ENCODE results near the gene RNF222.
"Not testable (repeated sequence)": the region's sequence is repeated elsewhere in the genome, so short reads cannot be mapped to it uniquely, and the experiment has no call there.

The RNF222 gene

GRCh38 chr17:8409966-8410882 lies 12.6 kb upstream of the RNF222 start:
- no peaks in the 10 kb centered on the region for H3K9me3 ChIP-seq (ENCODE audit: insufficient read depth, low read depth, low read length)
- H3K4me3 ChIP-seq (ENCODE audit: low read length) = no peak overlapping the region
- no peak overlapping the region for H3K9ac ChIP-seq (ENCODE audit: low read depth, low read length)
- no peak overlapping the region for H3K27ac ChIP-seq (ENCODE audit: low read length)
- H3K4me1 ChIP-seq (ENCODE audit: insufficient read depth, low read length) = no peaks in the 10 kb centered on the region
- no peaks in the 10 kb centered on the region for H3K36me3 ChIP-seq (ENCODE audit: insufficient read depth, low read depth, low read length)
- H3K27me3 ChIP-seq (ENCODE audit: insufficient read depth, low read length) = no peaks in the 10 kb centered on the region

DNA sequence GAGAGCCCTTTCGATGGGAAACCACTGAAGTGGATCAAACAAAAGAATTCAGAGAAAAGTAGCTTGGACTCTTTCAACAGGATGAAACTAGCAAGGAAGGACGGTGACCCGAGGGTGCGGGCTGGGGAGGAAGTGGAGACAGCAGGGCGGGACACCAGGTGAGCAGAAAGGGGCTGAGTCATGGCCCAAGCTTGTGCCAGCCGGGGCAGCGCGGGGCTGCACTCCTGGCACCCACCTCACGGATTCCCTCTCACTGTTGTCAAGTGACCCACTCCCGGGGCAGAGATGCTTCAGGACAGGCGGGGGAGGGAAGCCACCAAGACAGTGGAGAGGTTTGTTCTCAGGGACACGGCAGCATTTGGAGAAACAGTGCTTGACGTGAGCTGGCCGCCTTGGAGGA lies 10.7 kb upstream of the RNF222 start:
- no peak overlapping the region for H3K27ac ChIP-seq (ENCODE audit: low read length)
- H3K27me3 ChIP-seq (ENCODE audit: insufficient read depth, low read length) = no peaks in the 10 kb centered on the region
- no peak overlapping the region for H3K4me3 ChIP-seq (ENCODE audit: low read length)
- H3K9me3 ChIP-seq (ENCODE audit: insufficient read depth, low read depth, low read length) = no peaks in the 10 kb centered on the region
- no peaks in the 10 kb centered on the region for H3K4me1 ChIP-seq (ENCODE audit: insufficient read depth, low read length)
- no peaks in the 10 kb centered on the region for H3K36me3 ChIP-seq (ENCODE audit: insufficient read depth, low read depth, low read length)
- no peak overlapping the region for H3K9ac ChIP-seq (ENCODE audit: low read depth, low read length)

GRCh38 chr17:8406174-8406573 lies 8.5 kb upstream of the RNF222 start:
- H3K9me3 ChIP-seq (ENCODE audit: insufficient read depth, low read depth, low read length) = no peaks in the 10 kb centered on the region
- H3K4me1 ChIP-seq (ENCODE audit: insufficient read depth, low read length) = no peaks in the 10 kb centered on the region
- H3K27ac ChIP-seq (ENCODE audit: low read length) = no peak overlapping the region
- H3K4me3 ChIP-seq (ENCODE audit: low read length) = no peak overlapping the region
- no peaks in the 10 kb centered on the region for H3K36me3 ChIP-seq (ENCODE audit: insufficient read depth, low read depth, low read length)
- H3K27me3 ChIP-seq (ENCODE audit: insufficient read depth, low read length) = no peaks in the 10 kb centered on the region
- H3K9ac ChIP-seq (ENCODE audit: low read depth, low read length) = no peak overlapping the region

GRCh38 chr17:8405499-8406016 lies 7.9 kb upstream of the RNF222 start:
- Histone ChIP-seq H3K9ac (ENCODE audit: low read depth, low read length) (no peak overlapping the region), H3K27ac (ENCODE audit: low read length) (no peak overlapping the region), H3K9me3 (ENCODE audit: insufficient read depth, low read depth, low read length) (no peaks in the 10 kb centered on the region), H3K27me3 (ENCODE audit: insufficient read depth, low read length) (no peaks in the 10 kb centered on the region), H3K4me3 (ENCODE audit: low read length) (no peak overlapping the region), H3K36me3 (ENCODE audit: insufficient read depth, low read depth, low read length) (no peaks in the 10 kb centered on the region), H3K4me1 (ENCODE audit: insufficient read depth, low read length) (no peaks in the 10 kb centered on the region)

- no peak overlapping the region for H3K27ac ChIP-seq (ENCODE audit: low read length)
- H3K4me3 ChIP-seq (ENCODE audit: low read length) = no peak overlapping the region
- H3K27me3 ChIP-seq (ENCODE audit: insufficient read depth, low read length) = peaks cover 3% of the 10 kb centered on the region; the same call in 1 of the 2 replicates
- no peak overlapping the region for H3K9ac ChIP-seq (ENCODE audit: low read depth, low read length)
- no peaks in the 10 kb centered on the region for H3K4me1 ChIP-seq (ENCODE audit: insufficient read depth, low read length)
- no peaks in the 10 kb centered on the region for H3K36me3 ChIP-seq (ENCODE audit: insufficient read depth, low read depth, low read length)
- H3K9me3 ChIP-seq (ENCODE audit: insufficient read depth, low read depth, low read length) = no peaks in the 10 kb centered on the region
Measured at GRCh38 chr17:8402921-8403536, 5.4 kb upstream of the RNF222 start.

- H3K9me3 ChIP-seq (ENCODE audit: insufficient read depth, low read depth, low read length) = no peaks in the 10 kb centered on the region
- no peaks in the 10 kb centered on the region for H3K4me1 ChIP-seq (ENCODE audit: insufficient read depth, low read length)
- no peaks in the 10 kb centered on the region for H3K36me3 ChIP-seq (ENCODE audit: insufficient read depth, low read depth, low read length)
- H3K4me3 ChIP-seq (ENCODE audit: low read length) = no peak overlapping the region
- no peak overlapping the region for H3K9ac ChIP-seq (ENCODE audit: low read depth, low read length)
- H3K27ac ChIP-seq (ENCODE audit: low read length) = no peak overlapping the region
- H3K27me3 ChIP-seq (ENCODE audit: insufficient read depth, low read length) = peaks cover 9% of the 10 kb centered on the region
Measured at GRCh38 chr17:8401107-8401506, 3.5 kb upstream of the RNF222 start.

- H3K9me3 ChIP-seq (ENCODE audit: insufficient read depth, low read depth, low read length) = no peaks in the 10 kb centered on the region
- H3K36me3 ChIP-seq (ENCODE audit: insufficient read depth, low read depth, low read length) = no peaks in the 10 kb centered on the region
- no peak overlapping the region for H3K4me3 ChIP-seq (ENCODE audit: low read length)
- H3K9ac ChIP-seq (ENCODE audit: low read depth, low read length) = no peak overlapping the region
- H3K27ac ChIP-seq (ENCODE audit: low read length) = no peak overlapping the region
- H3K27me3 ChIP-seq (ENCODE audit: insufficient read depth, low read length) = peaks cover 16% of the 10 kb centered on the region
- no peaks in the 10 kb centered on the region for H3K4me1 ChIP-seq (ENCODE audit: insufficient read depth, low read length)
Measured at GRCh38 chr17:8398980-8399379, 1.4 kb upstream of the RNF222 start.

- not testable (repeated sequence) for H3K36me3 ChIP-seq (ENCODE audit: insufficient read depth, low read depth, low read length); H3K4me3 ChIP-seq (ENCODE audit: low read length); H3K9me3 ChIP-seq (ENCODE audit: insufficient read depth, low read depth, low read length); H3K9ac ChIP-seq (ENCODE audit: low read depth, low read length); H3K4me1 ChIP-seq (ENCODE audit: insufficient read depth, low read length); H3K27ac ChIP-seq (ENCODE audit: low read length)
- peaks cover 16% of the 10 kb centered on the region for H3K27me3 ChIP-seq (ENCODE audit: insufficient read depth, low read length)
Measured at GRCh38 chr17:8394497-8394896, 3.1 kb downstream of the RNF222 start.

DNA sequence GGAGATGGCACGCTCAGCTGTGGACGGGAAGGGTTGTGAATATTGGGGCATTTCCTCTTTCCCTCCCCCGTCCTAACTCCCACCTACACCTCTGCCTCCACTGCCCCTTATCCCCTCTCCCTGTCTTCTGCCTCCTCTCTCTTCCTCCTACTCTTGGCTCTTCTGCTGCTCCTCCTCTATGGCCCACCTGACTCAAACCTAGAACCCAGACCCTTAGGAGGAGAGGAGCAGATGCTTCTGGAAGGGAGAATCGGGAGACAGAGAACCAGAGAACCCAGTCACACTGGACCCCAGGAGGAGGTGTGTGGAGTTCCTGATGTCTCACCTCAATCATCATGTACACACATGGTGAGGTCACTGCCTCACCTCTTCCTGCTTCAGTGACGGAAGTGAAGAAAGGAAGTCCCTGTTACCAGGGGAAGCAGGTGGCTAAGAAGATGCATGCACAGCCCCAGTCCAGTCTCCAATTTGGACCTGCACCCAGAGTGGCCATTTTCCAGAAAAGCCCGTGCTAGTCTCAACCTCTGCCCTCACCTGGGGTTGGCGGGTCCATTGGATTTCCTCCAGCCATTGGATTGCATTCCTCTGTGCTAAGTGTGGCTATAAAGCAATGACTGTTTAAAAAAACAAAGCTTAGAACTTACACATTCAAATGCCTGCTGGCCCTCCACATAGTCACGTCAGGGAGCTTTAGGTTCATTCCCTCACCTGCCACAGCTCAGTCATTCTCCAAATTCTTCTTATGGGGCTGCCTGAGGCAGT lies 4.0 kb downstream of the RNF222 start:
- Histone ChIP-seq H3K27me3 (ENCODE audit: insufficient read depth, low read length) (peaks cover 12% of the 10 kb centered on the region), H3K9ac (ENCODE audit: low read depth, low read length) (no peak overlapping the region), H3K36me3 (ENCODE audit: insufficient read depth, low read depth, low read length) (no peaks in the 10 kb centered on the region), H3K9me3 (ENCODE audit: insufficient read depth, low read depth, low read length) (no peaks in the 10 kb centered on the region), H3K27ac (ENCODE audit: low read length) (no peak overlapping the region), H3K4me3 (ENCODE audit: low read length) (no peak overlapping the region), H3K4me1 (ENCODE audit: insufficient read depth, low read length) (peaks cover 6% of the 10 kb centered on the region; the same call in 1 of the 2 replicates)

- Histone ChIP-seq H3K9ac (ENCODE audit: low read depth, low read length) (no peak overlapping the region), H3K4me1 (ENCODE audit: insufficient read depth, low read length) (peaks cover 6% of the 10 kb centered on the region; the same call in 1 of the 2 replicates), H3K27ac (ENCODE audit: low read length) (no peak overlapping the region), H3K27me3 (ENCODE audit: insufficient read depth, low read length) (peaks cover 12% of the 10 kb centered on the region), H3K4me3 (ENCODE audit: low read length) (no peak overlapping the region), H3K36me3 (ENCODE audit: insufficient read depth, low read depth, low read length) (no peaks in the 10 kb centered on the region), H3K9me3 (ENCODE audit: insufficient read depth, low read depth, low read length) (no peaks in the 10 kb centered on the region)
Measured at GRCh38 chr17:8392674-8393469, 4.8 kb downstream of the RNF222 start.

GRCh38 chr17:8392274-8392673 lies 5.4 kb downstream of the RNF222 start:
- Histone ChIP-seq H3K9me3 (ENCODE audit: insufficient read depth, low read depth, low read length) (no peaks in the 10 kb centered on the region), H3K4me3 (ENCODE audit: low read length) (no peak overlapping the region), H3K27ac (ENCODE audit: low read length) (no peak overlapping the region), H3K4me1 (ENCODE audit: insufficient read depth, low read length) (peaks cover 6% of the 10 kb centered on the region; the same call in 1 of the 2 replicates), H3K27me3 (ENCODE audit: insufficient read depth, low read length) (peaks cover 12% of the 10 kb centered on the region), H3K9ac (ENCODE audit: low read depth, low read length) (no peak overlapping the region), H3K36me3 (ENCODE audit: insufficient read depth, low read depth, low read length) (no peaks in the 10 kb centered on the region)
